ENCODE measurements around the gene BNIP2. TPM values are rescaled to one million over a fixed set of nuclear protein-coding genes. Genes with fewer than 3 reads are reported as not detected.

BNIP2 gene
- total RNA-seq, 6 experiments from 2014 or later = 60.8 to 68.0 (median 63.5) TPM

DNA sequence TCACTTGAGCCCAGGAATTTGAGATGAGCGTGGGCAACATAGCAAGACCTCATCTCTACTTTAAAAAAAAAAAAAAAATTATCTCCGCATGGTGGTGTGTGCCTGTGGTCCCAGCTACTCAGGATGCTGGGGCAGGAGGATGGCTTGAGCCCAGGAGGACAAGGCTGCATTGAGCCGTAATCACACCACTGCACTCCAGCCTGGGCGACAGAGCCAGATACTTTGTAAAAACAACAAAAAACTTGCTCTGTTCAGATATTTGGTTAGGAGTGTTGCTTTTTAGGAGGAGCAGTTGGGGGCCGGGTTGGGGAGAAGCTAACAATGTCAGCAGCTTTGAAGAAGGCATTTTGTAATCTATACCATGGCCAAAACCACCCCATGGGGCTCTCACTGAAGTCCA is 73.5 kb downstream of the BNIP2 start:
- no peaks in the 10 kb centered on the region for H3K36me3 Mint-ChIP-seq (ENCODE audit: low read depth)
- no peak overlapping the region for H3K27ac Mint-ChIP-seq
- DNase-seq = no peak
- TF ChIP-seq, protein P1, sequence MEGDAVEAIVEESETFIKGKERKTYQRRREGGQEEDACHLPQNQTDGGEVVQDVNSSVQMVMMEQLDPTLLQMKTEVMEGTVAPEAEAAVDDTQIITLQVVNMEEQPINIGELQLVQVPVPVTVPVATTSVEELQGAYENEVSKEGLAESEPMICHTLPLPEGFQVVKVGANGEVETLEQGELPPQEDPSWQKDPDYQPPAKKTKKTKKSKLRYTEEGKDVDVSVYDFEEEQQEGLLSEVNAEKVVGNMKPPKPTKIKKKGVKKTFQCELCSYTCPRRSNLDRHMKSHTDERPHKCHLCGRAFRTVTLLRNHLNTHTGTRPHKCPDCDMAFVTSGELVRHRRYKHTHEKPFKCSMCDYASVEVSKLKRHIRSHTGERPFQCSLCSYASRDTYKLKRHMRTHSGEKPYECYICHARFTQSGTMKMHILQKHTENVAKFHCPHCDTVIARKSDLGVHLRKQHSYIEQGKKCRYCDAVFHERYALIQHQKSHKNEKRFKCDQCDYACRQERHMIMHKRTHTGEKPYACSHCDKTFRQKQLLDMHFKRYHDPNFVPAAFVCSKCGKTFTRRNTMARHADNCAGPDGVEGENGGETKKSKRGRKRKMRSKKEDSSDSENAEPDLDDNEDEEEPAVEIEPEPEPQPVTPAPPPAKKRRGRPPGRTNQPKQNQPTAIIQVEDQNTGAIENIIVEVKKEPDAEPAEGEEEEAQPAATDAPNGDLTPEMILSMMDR (IDR thresholded peaks at IDR 0.05) = no peak
- H3K4me3 Mint-ChIP-seq = no peak overlapping the region
- H3K9me3 Mint-ChIP-seq = no peaks in the 10 kb centered on the region
- peaks cover 17% of the 10 kb centered on the region for H3K4me1 Mint-ChIP-seq (ENCODE audit: low read depth)
- peaks cover 22% of the 10 kb centered on the region for H3K27me3 Mint-ChIP-seq (ENCODE audit: insufficient read depth)

DNA sequence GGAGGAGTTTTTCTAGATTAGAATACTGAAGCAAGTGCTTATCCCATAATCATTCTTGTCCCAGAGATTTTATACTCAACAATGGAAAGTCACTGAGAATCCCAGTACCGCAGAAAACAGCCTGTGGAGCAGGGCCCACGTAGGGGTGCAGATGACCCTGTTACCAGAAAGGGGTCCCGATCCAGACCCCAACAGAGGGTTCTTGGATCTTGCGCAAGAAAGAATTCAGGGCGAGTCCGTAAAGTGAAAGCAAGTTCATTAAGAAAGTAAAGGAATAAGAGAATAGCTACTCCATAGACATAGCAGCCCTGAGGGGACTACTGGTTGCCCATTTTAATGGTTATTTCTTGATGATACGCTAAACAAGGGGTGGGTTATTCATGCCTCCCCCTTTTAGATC is 75.0 kb downstream of the BNIP2 start:
- TF ChIP-seq, protein P1 (IDR thresholded peaks at IDR 0.05) = no peak
- Mint-ChIP-seq H3K4me3 (no peak overlapping the region), H3K27me3 (ENCODE audit: insufficient read depth) (peaks cover 22% of the 10 kb centered on the region), H3K9me3 (no peaks in the 10 kb centered on the region), H3K4me1 (ENCODE audit: low read depth) (peaks cover 17% of the 10 kb centered on the region), H3K27ac (no peak overlapping the region), H3K36me3 (ENCODE audit: low read depth) (no peaks in the 10 kb centered on the region)
- no peak for DNase-seq

DNA sequence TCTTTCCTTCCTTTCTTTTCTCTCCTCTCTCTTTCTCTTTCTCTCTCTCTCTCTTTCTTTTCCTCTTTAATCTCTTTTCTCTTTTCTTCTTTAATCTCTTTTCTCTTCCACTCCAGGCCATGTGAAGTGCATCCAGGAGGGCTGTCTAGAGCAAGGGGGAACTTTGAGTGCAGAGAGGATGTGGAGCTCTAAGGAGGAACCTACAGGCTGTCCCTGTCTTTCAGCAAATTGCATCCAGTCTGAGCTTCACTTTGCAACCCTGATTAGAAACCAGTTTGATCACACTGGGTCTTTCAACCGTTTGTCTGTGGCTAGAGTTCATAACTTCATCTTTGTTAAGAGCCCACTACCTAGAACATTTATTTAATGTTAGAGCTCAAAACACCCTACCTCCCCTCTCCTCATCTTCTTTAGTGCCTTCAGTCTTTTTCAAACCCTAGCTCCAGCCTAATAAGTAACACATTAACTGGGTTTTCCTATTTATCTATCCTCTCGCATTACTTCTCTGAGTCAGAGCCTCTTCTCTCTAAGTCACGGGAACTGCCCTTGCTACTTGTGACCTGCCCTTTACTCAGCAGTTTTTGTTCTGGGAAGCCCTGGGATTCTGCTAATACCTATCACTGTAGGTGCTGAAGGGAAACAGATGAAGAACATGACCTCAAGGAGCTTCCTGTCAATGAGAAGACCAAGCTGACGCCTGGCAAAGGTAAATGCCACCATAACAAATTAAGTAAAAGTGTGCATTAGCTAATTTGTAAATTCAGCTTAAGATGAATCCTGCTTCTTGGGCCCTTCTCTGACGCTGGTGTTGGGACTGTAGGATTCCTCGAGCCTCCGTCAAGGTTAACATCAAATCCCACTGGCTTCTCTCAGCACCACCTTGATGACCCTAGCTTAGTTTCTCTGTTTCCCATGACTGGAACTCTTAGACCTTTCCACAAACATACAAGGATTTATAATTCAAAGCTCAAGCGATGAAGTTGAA is 77.6 kb downstream of the BNIP2 start, which contains the start of gene GCNT3:
Gene GCNT3 (plus strand): TSS at position 508 of the 985 bp plus-strand sequence. CDS start 6,456 bp downstream, outside the sequence.
- no peaks in the 10 kb centered on the region for H3K9me3 Mint-ChIP-seq
- H3K27me3 Mint-ChIP-seq (ENCODE audit: insufficient read depth) = peaks cover 20% of the 10 kb centered on the region
- H3K36me3 Mint-ChIP-seq (ENCODE audit: low read depth) = no peaks in the 10 kb centered on the region
- TF ChIP-seq, protein P1 (IDR thresholded peaks at IDR 0.05) = no peak
- no peak within 1 kb of the TSS; the same call in 1 of the 2 replicates for H3K4me3 Mint-ChIP-seq
- DNase-seq = peak; percentile 12
- no peak within 1 kb of the TSS for H3K27ac Mint-ChIP-seq
- H3K4me1 Mint-ChIP-seq (ENCODE audit: low read depth) = peaks cover 17% of the 10 kb centered on the region

DNA sequence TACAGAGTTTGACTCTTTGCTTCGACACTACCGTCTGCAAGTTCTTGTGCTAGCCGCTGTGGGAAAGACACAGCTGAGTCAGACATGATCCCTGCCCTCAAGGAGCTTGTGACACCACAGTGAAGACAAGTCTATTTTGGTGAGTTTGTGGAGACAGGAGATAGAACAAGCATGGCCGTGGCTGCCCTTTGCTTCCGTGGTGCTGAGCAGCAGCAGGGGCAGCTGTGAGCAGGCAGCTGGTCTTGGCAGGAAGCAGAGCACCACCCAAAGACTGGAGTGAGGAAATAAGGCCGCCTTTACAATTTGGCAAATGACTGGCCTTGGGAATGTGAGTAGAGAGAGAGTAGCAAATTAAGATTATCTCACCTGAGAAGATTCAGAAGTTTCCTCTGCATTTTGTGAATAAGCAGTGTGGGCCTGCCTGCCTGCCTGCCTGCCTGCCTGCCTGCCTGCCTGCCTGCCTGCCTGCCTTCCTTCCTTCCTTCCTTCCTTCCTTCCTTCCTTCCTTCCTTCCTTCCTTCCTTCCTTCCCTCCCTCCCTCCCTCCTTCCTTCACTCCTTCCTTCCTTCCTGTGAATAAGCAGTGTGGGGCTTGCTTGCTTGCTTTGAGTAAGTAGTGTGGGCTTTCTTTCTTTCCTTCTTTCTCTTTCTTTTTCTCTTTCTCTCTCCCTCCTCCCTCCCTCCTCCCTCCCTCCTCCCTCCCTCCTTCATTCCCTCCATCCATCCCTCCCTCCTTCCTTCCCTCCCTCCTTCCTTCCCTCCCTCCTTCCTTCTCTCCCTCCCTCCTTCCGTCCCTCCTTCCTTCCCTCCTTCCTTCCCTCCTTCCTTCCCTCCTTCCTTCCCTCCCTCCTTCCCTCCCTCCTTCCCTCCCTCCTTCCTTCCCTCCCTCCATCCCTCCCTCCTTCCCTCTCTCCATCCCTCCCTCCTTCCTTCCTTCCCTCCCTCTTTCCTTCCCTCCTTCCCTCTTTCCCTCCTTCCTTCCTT is 79.1 kb downstream of the BNIP2 start:
- Mint-ChIP-seq H3K36me3 (ENCODE audit: low read depth) (no peaks in the 10 kb centered on the region), H3K27ac (no peak overlapping the region), H3K9me3 (no peaks in the 10 kb centered on the region), H3K4me3 (no peak overlapping the region), H3K4me1 (ENCODE audit: low read depth) (peaks cover 13% of the 10 kb centered on the region), H3K27me3 (ENCODE audit: insufficient read depth) (peaks cover 15% of the 10 kb centered on the region)
- no peak for DNase-seq
- TF ChIP-seq, protein P1 (IDR thresholded peaks at IDR 0.05) = no peak

Other genes starting within 250 kb of the BNIP2 start
- gene GCNT3, start 77.5 kb downstream of the BNIP2 start, total RNA-seq (2021; fragmentation: NEBNext Ultra II Directional; extraction: Animal tissue kit (Norgen Biotek cat#: 25700)) = not detected
- 100 to 1,000 TPM; 162 to 183 (median 183) TPM for gene GTF2A2, start 31.8 kb downstream of the BNIP2 start, total RNA-seq (2021; fragmentation: NEBNext Ultra II Directional; extraction: Animal tissue kit (Norgen Biotek cat#: 25700))